Measurements from ENCODE around the gene ATP8B1.

The ATP8B1 gene

GRCh38 chr18:57629422-57629821 lies 173.7 kb downstream of the ATP8B1 start:
- peak overlapping the region; percentile 14 to 90; a peak in 3 of 4 replicates for H3K4me3 ChIP-seq (ENCODE audit: low read depth in 1 of 2, low read length in 2 of 2)
- H3K9ac ChIP-seq (ENCODE audit: low read depth, low read length), result peak overlapping the region; percentile 67
- peak overlapping the region; percentile 98 for H2AFZ ChIP-seq (ENCODE audit: low read depth, low read length)
- peak overlapping the region; percentile 78 for H3K27ac ChIP-seq (ENCODE audit: low read length)
- TF ChIP-seq EZH2 (IDR thresholded peaks at IDR 0.05; ENCODE audit: borderline replicate concordance, low read depth, low read length, severe bottlenecking), result no peak
- TF ChIP-seq CTCF (IDR thresholded peaks at IDR 0.05; ENCODE audit: borderline replicate concordance, extremely low read depth, low read length, poor library complexity, severe bottlenecking), result no peak
- H3K79me2 ChIP-seq (ENCODE audit: insufficient read depth, low read length), result peaks cover 17% of the 10 kb centered on the region
- H3K4me2 ChIP-seq (ENCODE audit: insufficient read depth, low read length), result peak overlapping the region; percentile 68
- no peaks in the 10 kb centered on the region for H4K20me1 ChIP-seq (ENCODE audit: insufficient read depth, low read length)
- H3K9me3 ChIP-seq (ENCODE audit: insufficient read depth, low read length, severe bottlenecking), result no peaks in the 10 kb centered on the region
- H3K27me3 ChIP-seq (ENCODE audit: insufficient read depth, low read length, poor library complexity), result no peaks in the 10 kb centered on the region
- ATAC-seq (ENCODE audit: insufficient read depth, low read depth) (no peak), DNase-seq (no peak)
- H3K4me1 ChIP-seq (ENCODE audit: insufficient read depth, low read length), result peaks cover 21% of the 10 kb centered on the region
- peaks cover 6% of the 10 kb centered on the region; the same call in 1 of the 2 replicates for H3K36me3 ChIP-seq (ENCODE audit: insufficient read depth, low read length)

- H3K4me3 ChIP-seq (ENCODE audit: low read depth in 1 of 2, low read length in 2 of 2), result no peak overlapping the region
- H3K9me3 ChIP-seq (ENCODE audit: insufficient read depth, low read length, severe bottlenecking), result no peaks in the 10 kb centered on the region
- H3K9ac ChIP-seq (ENCODE audit: low read depth, low read length), result no peak overlapping the region
- TF ChIP-seq CTCF (IDR thresholded peaks at IDR 0.05; ENCODE audit: borderline replicate concordance, extremely low read depth, low read length, poor library complexity, severe bottlenecking), result no peak
- TF ChIP-seq EZH2 (IDR thresholded peaks at IDR 0.05; ENCODE audit: borderline replicate concordance, low read depth, low read length, severe bottlenecking), result no peak
- ATAC-seq (ENCODE audit: insufficient read depth, low read depth) (no peak), DNase-seq (no peak)
- H3K4me2 ChIP-seq (ENCODE audit: insufficient read depth, low read length), result no peak overlapping the region
- no peaks in the 10 kb centered on the region for H3K27me3 ChIP-seq (ENCODE audit: insufficient read depth, low read length, poor library complexity)
- no peaks in the 10 kb centered on the region for H4K20me1 ChIP-seq (ENCODE audit: insufficient read depth, low read length)
- no peak overlapping the region for H2AFZ ChIP-seq (ENCODE audit: low read depth, low read length)
- peaks cover 28% of the 10 kb centered on the region for H3K4me1 ChIP-seq (ENCODE audit: insufficient read depth, low read length)
- no peak overlapping the region for H3K27ac ChIP-seq (ENCODE audit: low read length)
- peaks cover 6% of the 10 kb centered on the region; the same call in 1 of the 2 replicates for H3K36me3 ChIP-seq (ENCODE audit: insufficient read depth, low read length)
- peaks cover 17% of the 10 kb centered on the region for H3K79me2 ChIP-seq (ENCODE audit: insufficient read depth, low read length)
Observed at GRCh38 chr18:57627488-57627887, 175.6 kb downstream of the ATP8B1 start.

DNA sequence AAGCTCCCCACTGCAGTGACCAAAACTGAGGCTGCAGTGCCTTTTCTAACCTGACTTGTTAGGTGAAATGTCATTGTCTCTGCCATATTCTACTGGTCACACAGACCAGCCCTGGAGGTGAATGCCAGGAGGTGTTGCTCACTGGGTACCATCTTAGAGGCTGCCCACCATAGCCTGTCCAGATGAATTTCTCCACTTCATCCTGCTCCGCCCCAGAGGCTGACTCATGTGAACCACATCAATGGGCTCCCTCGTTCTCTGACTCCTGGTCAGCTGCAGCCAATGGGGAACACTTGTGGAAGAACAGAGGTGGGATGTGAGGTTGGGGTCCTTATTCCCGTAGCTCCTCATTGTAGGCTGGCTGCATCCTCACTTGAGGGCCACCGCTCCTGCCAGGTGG lies 178.1 kb downstream of the ATP8B1 start:
- no peak overlapping the region for H3K4me3 ChIP-seq (ENCODE audit: low read depth in 1 of 2, low read length in 2 of 2)
- peaks cover 5% of the 10 kb centered on the region; the same call in 1 of the 2 replicates for H4K20me1 ChIP-seq (ENCODE audit: insufficient read depth, low read length)
- H3K27me3 ChIP-seq (ENCODE audit: insufficient read depth, low read length, poor library complexity), result no peaks in the 10 kb centered on the region
- ATAC-seq (ENCODE audit: insufficient read depth, low read depth) (no peak), DNase-seq (no peak)
- peaks cover 6% of the 10 kb centered on the region for H3K36me3 ChIP-seq (ENCODE audit: insufficient read depth, low read length)
- H3K9me3 ChIP-seq (ENCODE audit: insufficient read depth, low read length, severe bottlenecking), result no peaks in the 10 kb centered on the region
- TF ChIP-seq CTCF (IDR thresholded peaks at IDR 0.05; ENCODE audit: borderline replicate concordance, extremely low read depth, low read length, poor library complexity, severe bottlenecking) (no peak), EZH2 (IDR thresholded peaks at IDR 0.05; ENCODE audit: borderline replicate concordance, low read depth, low read length, severe bottlenecking) (no peak)
- peaks cover 17% of the 10 kb centered on the region for H3K79me2 ChIP-seq (ENCODE audit: insufficient read depth, low read length)
- no peak overlapping the region for H3K9ac ChIP-seq (ENCODE audit: low read depth, low read length)
- no peak overlapping the region for H2AFZ ChIP-seq (ENCODE audit: low read depth, low read length)
- H3K27ac ChIP-seq (ENCODE audit: low read length), result no peak overlapping the region
- H3K4me1 ChIP-seq (ENCODE audit: insufficient read depth, low read length), result peaks cover 27% of the 10 kb centered on the region
- H3K4me2 ChIP-seq (ENCODE audit: insufficient read depth, low read length), result no peak overlapping the region

DNA sequence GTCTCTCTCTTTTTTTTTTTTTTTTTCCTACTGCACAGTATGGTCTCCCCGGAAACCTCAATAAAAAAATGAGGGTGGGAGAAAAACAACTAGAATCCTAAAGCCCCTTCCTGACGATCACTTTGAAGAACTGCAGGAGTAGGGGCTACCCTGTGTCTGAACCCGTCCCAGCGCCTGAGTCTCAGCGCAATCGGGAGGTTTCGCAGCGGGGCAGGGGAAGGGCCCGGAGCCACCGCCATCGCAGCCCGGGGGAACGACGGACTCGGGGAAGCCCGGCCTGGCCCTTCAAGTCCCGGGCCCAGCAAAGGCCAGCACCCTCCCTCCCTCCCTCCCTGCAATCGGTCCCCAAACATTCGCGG lies 181.9 kb downstream of the ATP8B1 start:
- H3K27ac ChIP-seq (ENCODE audit: low read length), result peak overlapping the region; percentile 92
- H3K36me3 ChIP-seq (ENCODE audit: insufficient read depth, low read length), result peaks cover 31% of the 10 kb centered on the region
- no peaks in the 10 kb centered on the region for H3K27me3 ChIP-seq (ENCODE audit: insufficient read depth, low read length, poor library complexity)
- H2AFZ ChIP-seq (ENCODE audit: low read depth, low read length), result peak overlapping the region; percentile 92
- H3K4me1 ChIP-seq (ENCODE audit: insufficient read depth, low read length), result peaks cover 38% of the 10 kb centered on the region
- H4K20me1 ChIP-seq (ENCODE audit: insufficient read depth, low read length), result peaks cover 19% of the 10 kb centered on the region; the same call in 1 of the 2 replicates
- DNase-seq, result peak; percentile 37
- peak overlapping the region; percentile 80 for H3K9ac ChIP-seq (ENCODE audit: low read depth, low read length)
- TF ChIP-seq CTCF (IDR thresholded peaks at IDR 0.05; ENCODE audit: borderline replicate concordance, extremely low read depth, low read length, poor library complexity, severe bottlenecking), result no peak
- TF ChIP-seq EZH2 (IDR thresholded peaks at IDR 0.05; ENCODE audit: borderline replicate concordance, low read depth, low read length, severe bottlenecking), result no peak
- peak overlapping the region; percentile 86 for H3K4me2 ChIP-seq (ENCODE audit: insufficient read depth, low read length)
- ATAC-seq (ENCODE audit: insufficient read depth, low read depth), result peak; percentile 42
- peaks cover 50% of the 10 kb centered on the region for H3K79me2 ChIP-seq (ENCODE audit: insufficient read depth, low read length)
- H3K4me3 ChIP-seq (ENCODE audit: low read depth in 1 of 2, low read length in 2 of 2), result peak overlapping the region; percentile 74 to 86
- H3K9me3 ChIP-seq (ENCODE audit: insufficient read depth, low read length, severe bottlenecking), result no peaks in the 10 kb centered on the region

Measured in DND-41 (cell line).